Loucy (cell line): ENCODE data around the gene TBCE.

Source experiments
- H2AFZ ChIP-seq: fragments of 200-600 bp; sonication (generic); 2 replicates; pipeline ENCODE4 v1.6.0; 2016; ENCODE audit warnings: antibody characterized with exemption, mild to moderate bottlenecking, low read length, moderate library complexity
- H3F3A ChIP-seq: fragments of 200-600 bp; 2 replicates; pipeline ENCODE4 v1.6.0; 2016; ENCODE audit warnings: antibody characterized with exemption, low read depth, mild to moderate bottlenecking
- H3K27me3 ChIP-seq: fragments of 200-600 bp; sonication (generic); 2 replicates; pipeline ENCODE4 v1.6.1; 2014; ENCODE audit warnings: low read length, mild to moderate bottlenecking; ENCODE audit not compliant: insufficient read depth, poor library complexity, severe bottlenecking
- H3K36me3 ChIP-seq: fragments of 200-600 bp; sonication (generic); 2 replicates; pipeline ENCODE4 v1.6.1; 2016; ENCODE audit warnings: low read length; ENCODE audit not compliant: insufficient read depth
- H3K4me1 ChIP-seq: fragments of 200-600 bp; sonication (generic); 2 replicates; pipeline ENCODE4 v1.5.1; 2014; ENCODE audit warnings: low read length, mild to moderate bottlenecking; ENCODE audit not compliant: insufficient read depth, poor library complexity, severe bottlenecking
- H3K4me2 ChIP-seq: fragments of 200-600 bp; sonication (generic); 2 replicates; pipeline ENCODE4 v1.6.0; 2014; ENCODE audit warnings: antibody characterized with exemption, low read length, low read depth, mild to moderate bottlenecking; ENCODE audit not compliant: poor library complexity, severe bottlenecking
- H3K4me3 ChIP-seq: fragments of 200-600 bp; sonication (generic); 2 replicates; pipeline ENCODE4 v1.5.1; 2014; ENCODE audit warnings: low read length, mild to moderate bottlenecking, mixed read lengths; ENCODE audit not compliant: poor library complexity, severe bottlenecking
- H3K79me2 ChIP-seq: fragments of 200-600 bp; sonication (generic); 2 replicates; pipeline ENCODE4 v1.6.1; 2014; ENCODE audit warnings: low read length; ENCODE audit not compliant: insufficient read depth
- H3K9ac ChIP-seq: fragments of 200-600 bp; sonication (generic); 2 replicates; pipeline ENCODE4 v1.6.0; 2014; ENCODE audit warnings: mild to moderate bottlenecking, low read depth, low read length, moderate library complexity; ENCODE audit not compliant: poor library complexity, severe bottlenecking
- H3K9me2 ChIP-seq: fragments of 200-600 bp; sonication (generic); replicated peaks from 2 replicates; pipeline ENCODE4 v1.6.1; 2016; ENCODE audit warnings: low read depth, low read length, mixed read lengths
- H3K9me3 ChIP-seq: fragments of 200-600 bp; sonication (generic); 2 replicates; pipeline ENCODE4 v1.6.1; 2014; ENCODE audit warnings: mild to moderate bottlenecking, antibody characterized with exemption, low read length, low read depth; ENCODE audit not compliant: insufficient read depth
- H4K20me1 ChIP-seq: fragments of 200-600 bp; sonication (generic); 2 replicates; pipeline ENCODE4 v1.6.0; 2014; ENCODE audit warnings: antibody characterized with exemption, low read length, mild to moderate bottlenecking; ENCODE audit not compliant: insufficient read depth, poor library complexity, severe bottlenecking
- CTCF ChIP-seq: fragments of 200-600 bp; sonication (generic); conservative IDR thresholded peaks from 2 replicates; pipeline ENCODE4 v1.5.1; 2014; ENCODE audit warnings: mild to moderate bottlenecking, antibody characterized with exemption, low read length
- EZH2phosphoT487 ChIP-seq: fragments of 200-600 bp; IDR thresholded peaks from 2 replicates; pipeline ENCODE4 v1.6.1; 2018; ENCODE audit warnings: antibody characterized with exemption, mild to moderate bottlenecking, moderate library complexity, borderline replicate concordance

Gene TBCE

GRCh38 chr1:235366286-235366685 lies 941 bp upstream of the TBCE start:
- Histone ChIP-seq H4K20me1 (no peaks in the 10 kb centered on the region), H2AFZ (peak overlapping the region; percentile 96), H3K4me1 (peaks cover 16% of the 10 kb centered on the region), H3K36me3 (no peaks in the 10 kb centered on the region), H3K79me2 (peaks cover 25% of the 10 kb centered on the region), H3K4me2 (peak overlapping the region; percentile 75), H3K4me3 (no peak overlapping the region), H3K9me3 (no peaks in the 10 kb centered on the region), H3K27me3 (no peaks in the 10 kb centered on the region), H3K9ac (peak overlapping the region; percentile 75), H3K9me2 (no peaks in the 10 kb centered on the region), H3F3A (no peaks in the 10 kb centered on the region)
- no peak for TF ChIP-seq CTCF
- no peak for TF ChIP-seq EZH2phosphoT487

- H3K27me3 ChIP-seq: no peaks in the 10 kb centered on the region
These were observed 1.2 kb downstream of the TBCE start for GRCh38 chr1:235368428-235368827.

GRCh38 chr1:235369802-235370201 lies 2.6 kb downstream of the TBCE start:
- Histone ChIP-seq H3F3A (no peaks in the 10 kb centered on the region), H3K4me2 (peak overlapping the region; percentile 48), H4K20me1 (no peaks in the 10 kb centered on the region), H3K4me1 (peaks cover 16% of the 10 kb centered on the region), H3K9ac (no peak overlapping the region), H3K9me3 (no peaks in the 10 kb centered on the region), H3K79me2 (peaks cover 25% of the 10 kb centered on the region), H3K36me3 (no peaks in the 10 kb centered on the region), H3K9me2 (no peaks in the 10 kb centered on the region), H3K4me3 (no peak overlapping the region), H2AFZ (no peak overlapping the region), H3K27me3 (no peaks in the 10 kb centered on the region)
- TF ChIP-seq CTCF (no peak), EZH2phosphoT487 (no peak)

More at GRCh38 chr1:235368428-235368827, 1.2 kb downstream of the TBCE start:
- peaks cover 16% of the 10 kb centered on the region for H3K4me1 ChIP-seq
- H3K9me2 ChIP-seq: no peaks in the 10 kb centered on the region
- H3F3A ChIP-seq: no peaks in the 10 kb centered on the region
- peaks cover 25% of the 10 kb centered on the region for H3K79me2 ChIP-seq
- peak overlapping the region; percentile 75 for H3K9ac ChIP-seq
- peak overlapping the region; percentile 86 for H3K4me3 ChIP-seq
- H3K36me3 ChIP-seq: no peaks in the 10 kb centered on the region
- no peaks in the 10 kb centered on the region for H3K9me3 ChIP-seq
- TF ChIP-seq EZH2phosphoT487 (no peak), CTCF (no peak)
- peak overlapping the region; percentile 75 for H3K4me2 ChIP-seq
- H4K20me1 ChIP-seq: no peaks in the 10 kb centered on the region
- no peak overlapping the region for H2AFZ ChIP-seq
